CD4-positive, alpha-beta T cell treated with Interferon alpha-2 for 1 hour (primary cell): Measurements from ENCODE around the gene DNAAF2.

Source experiments
- DNase-seq, 2 donors: peaks; one replicate each; pipeline ENCODE4 v3.0.0-alpha.2; 2020 to 2022

The DNAAF2 gene

GRCh38 chr14:49583629-49584028, 51.4 kb downstream of the DNAAF2 start:
- DNase-seq: no peak

GRCh38 chr14:49582113-49582977, 52.7 kb downstream of the DNAAF2 start:
- DNase-seq: no peak

GRCh38 chr14:49581209-49582112, 53.6 kb downstream of the DNAAF2 start:
- DNase-seq: no peak

- DNase-seq: no peak
Observed at GRCh38 chr14:49579841-49580240, 55.2 kb downstream of the DNAAF2 start.

GRCh38 chr14:49578141-49578540, 56.9 kb downstream of the DNAAF2 start:
- no peak for DNase-seq
